NCI-H146 (cell line): ENCODE results near the gene TCF7L2.
"Not testable (repeated sequence)": the region's sequence is repeated elsewhere in the genome, so short reads cannot be mapped to it uniquely, and the experiment has no call there.

Experiments
- DNase-seq: peaks from one replicate; lab custom pipeline; 2025; lab: John Stamatoyannopoulos, UW

TCF7L2 gene

DNA sequence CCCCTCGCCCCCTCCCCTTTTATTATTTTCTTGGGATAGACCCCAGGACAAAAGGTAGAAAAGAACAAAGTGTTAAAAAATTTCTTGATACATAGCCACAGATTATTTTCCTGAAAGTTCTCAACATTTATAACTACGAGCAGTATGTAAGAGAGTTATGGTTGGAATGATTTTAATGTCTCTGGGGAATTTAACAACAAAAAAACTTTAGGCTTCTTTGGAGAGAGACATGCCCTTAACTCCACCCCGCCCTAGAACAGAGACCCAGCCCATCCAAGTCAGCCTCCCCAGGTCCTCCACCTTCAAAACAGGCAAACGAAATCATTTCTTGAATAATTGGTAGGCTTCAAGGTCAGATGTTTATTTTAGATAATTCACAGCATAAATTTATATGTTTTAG, 97.1 kb downstream of the TCF7L2 start:
- DNase-seq = no peak

DNA sequence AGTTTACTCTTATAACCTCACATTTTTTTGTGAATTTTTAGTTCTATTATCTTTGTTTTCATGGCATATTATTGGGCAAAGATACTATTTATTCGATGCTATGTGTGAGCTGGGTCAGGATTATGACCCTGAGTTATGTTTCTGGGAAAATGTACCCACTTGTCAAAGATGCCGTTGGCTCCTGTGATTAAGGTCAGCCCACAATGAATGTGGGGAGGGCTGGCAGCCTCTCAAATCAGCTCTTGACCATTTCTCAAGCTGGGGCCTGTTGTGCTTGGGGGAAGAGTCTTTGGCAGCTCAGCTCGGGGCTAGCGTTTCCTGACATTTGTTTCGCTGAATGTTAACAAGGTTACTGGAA, 97.5 kb downstream of the TCF7L2 start:
- no peak for DNase-seq

DNA sequence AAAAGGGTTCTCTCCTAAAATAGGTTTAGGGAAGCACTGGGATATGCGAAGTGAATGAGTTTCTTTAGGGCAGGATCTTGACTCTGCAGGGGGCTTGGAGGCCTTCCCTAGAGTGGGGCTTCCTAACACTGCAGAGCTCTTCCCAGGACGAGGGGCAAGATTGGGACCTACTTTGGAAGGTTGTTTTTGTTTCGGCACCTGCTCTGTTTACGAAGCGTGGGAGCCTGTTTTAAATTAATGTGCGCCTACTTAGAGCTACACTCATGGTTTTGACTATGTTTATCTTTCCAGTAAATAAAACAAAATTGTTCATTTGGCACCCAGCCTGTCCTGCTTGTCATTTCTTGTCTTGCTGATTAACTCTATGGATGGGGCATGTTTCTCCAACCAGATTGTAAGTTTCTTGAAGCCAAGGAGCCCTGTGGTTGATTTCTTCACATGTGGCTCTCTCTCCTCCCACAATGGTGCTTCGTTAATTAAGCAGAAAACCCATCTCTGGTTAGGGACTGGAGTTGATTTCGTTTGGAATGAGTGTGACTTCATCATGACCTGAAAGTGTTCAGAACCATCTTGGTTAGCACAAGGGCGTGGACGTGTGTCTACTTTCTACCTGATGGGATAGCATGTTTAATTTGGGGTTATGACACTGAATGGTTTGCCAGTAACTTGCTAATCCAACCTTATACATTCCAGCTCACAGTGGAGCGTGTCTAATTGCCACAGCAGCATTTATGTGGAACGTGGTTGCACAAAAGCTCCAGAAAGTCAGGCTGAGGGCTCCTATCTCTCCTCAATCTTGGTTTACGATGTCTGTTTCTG, 98.1 kb downstream of the TCF7L2 start:
- no peak for DNase-seq

DNA sequence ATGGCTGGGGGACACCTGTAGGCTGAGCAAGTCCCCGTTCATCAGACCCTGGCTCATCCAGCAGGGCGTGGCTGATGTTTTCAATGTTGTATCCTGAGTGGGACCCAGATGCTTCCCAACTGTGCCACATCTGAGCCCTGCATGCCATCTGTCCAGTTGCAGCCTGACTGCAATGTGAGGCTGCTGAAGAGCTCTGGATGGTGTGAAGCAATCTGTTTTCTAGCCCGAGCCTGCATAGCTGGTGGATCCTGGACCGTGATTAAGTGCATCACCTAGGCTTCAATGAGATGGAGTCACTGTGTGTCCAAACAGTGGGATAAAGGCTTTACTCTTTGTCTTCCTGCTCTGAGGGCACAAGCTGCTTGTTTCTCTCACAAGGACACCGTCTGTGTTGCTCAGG, 99.8 kb downstream of the TCF7L2 start:
- no peak for DNase-seq

DNA sequence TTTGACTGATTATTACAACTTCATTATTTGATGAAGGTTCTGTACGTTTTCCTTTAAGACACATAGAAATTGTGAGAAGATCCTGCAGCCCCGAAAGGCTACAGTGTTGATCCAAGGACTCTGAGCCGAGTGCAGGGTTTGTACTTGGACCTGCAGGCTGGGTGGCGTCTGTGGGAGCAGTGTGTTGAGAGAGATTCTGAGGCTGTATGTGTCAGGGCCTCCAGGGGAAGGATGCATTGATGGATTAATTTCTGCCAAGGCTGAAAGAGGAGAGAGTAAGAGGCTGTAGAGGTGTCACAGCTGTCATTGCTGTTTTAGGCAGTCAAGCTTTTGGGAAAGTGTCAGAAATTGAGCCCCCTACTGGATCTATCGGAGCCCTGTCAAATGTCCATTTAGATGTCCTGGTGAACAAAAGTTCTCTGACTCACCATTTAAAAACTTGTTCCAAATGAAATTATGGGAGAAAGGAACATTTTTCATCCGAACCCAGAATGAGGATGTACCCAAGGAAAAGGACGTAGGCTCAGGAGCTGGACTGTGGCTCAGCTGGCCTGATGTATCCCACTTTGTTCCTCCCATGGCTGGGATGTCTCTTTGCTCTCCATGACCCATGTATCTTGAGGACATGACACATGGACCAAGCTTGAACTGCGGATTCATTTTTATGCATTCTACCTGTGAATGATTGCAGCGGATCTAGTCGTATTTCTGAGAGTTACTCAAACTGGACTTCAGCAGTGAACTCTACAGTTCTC, 102.2 kb downstream of the TCF7L2 start:
- DNase-seq = no peak

DNA sequence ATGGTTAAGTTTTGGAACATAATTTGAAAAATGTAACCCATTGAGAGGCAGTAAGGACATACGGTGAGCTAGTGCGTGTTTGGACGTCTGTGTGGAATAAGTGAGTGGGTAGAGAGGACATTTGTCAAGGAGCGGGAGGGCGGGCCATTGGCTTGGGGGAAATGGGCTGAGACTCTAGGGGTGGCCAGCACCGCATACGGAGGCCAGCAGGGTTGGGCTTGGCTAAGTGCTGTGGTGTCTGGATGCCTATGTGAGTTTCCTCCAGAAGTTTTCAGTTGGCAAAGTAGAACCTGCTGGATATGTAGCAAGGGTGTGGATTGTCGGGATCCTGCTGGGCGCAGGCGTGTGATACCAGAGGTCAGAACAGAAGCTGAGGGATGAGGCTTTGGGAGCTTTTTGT, 103.0 kb downstream of the TCF7L2 start:
- DNase-seq = no peak

DNA sequence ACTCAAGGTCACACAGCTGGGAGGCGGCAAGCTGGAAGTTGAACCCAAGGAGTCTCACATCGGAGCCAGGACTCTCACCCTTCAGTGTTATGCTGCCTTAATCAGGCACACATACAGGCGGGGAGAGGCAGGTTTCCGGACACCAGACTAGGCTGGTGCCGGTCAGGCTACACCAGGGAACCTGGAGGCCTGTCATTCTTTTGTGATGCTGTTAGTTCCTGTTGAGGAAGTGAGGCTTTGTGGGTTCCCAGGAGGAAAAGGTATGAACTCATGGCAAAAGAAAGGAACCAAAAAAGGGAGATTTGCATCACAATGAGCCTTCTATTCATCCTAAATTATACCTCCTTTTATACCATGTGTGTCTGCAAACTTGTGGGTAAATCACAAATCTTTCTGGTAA, 103.8 kb downstream of the TCF7L2 start:
- DNase-seq = no peak

DNA sequence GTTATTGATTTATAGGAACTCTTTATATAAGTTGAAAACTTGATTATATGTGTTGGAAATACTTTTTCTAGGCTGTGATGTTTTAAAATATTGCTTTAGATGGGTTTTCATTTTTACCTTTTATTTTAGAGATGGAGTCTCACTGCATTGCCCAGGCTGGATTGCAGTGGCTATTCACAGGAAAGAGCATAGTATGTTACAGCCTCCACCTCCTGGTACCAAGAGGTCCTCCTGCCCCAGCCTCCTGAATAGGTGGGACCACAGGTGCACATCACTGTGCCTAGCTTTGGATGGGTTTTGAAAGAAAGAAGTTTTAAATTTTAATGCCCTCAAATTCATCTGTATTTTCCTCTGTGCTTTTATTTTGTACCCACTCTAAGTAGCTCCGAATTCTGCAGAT, 105.4 kb downstream of the TCF7L2 start:
- no peak for DNase-seq

DNA sequence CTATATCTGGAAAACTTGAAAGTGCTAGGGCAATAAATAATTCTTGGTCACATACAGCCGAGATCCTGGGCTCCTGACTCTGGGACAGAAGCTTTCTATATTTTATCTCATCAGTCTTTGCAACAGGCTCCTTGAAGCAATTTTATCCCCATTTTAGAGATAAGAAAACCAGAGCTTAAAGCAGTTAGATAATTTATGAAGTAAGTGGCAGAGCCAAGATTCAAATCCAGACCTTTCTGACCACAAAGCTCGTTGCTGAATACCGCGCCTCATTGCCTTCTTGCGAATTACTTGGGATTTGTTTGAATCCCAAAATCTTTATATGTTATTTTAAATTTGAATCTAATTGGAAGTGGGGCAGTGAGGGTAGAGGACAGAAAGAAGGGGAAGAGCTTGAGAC, 106.0 kb downstream of the TCF7L2 start:
- no peak for DNase-seq

DNA sequence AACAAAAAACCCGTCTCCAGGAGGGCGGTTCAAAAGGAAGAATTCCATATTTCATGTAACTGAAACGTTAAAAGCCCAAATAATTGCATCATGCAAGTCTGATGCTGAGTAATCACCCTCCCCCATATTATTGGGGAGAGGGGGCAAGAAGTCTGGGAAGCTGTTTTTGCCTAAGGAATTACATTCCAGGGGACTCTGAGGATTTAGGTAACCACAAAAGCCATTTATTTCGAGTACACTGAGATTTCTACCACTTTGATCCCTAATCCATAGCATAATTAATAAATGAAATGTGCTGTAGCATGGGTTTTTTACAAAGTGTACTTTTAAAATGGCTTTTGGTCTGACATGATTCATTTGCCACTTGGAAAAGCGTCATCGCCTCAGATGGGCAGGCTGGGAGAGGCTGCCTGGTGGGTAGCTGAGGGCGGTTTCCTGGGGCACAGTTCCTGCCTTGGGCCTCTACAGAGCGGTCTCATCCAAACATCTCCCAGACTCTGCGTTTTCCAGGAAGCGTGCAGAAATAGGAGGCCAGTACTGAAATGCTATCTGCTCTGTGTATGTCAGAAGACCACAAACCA, 106.5 kb downstream of the TCF7L2 start:
- no peak for DNase-seq

DNA sequence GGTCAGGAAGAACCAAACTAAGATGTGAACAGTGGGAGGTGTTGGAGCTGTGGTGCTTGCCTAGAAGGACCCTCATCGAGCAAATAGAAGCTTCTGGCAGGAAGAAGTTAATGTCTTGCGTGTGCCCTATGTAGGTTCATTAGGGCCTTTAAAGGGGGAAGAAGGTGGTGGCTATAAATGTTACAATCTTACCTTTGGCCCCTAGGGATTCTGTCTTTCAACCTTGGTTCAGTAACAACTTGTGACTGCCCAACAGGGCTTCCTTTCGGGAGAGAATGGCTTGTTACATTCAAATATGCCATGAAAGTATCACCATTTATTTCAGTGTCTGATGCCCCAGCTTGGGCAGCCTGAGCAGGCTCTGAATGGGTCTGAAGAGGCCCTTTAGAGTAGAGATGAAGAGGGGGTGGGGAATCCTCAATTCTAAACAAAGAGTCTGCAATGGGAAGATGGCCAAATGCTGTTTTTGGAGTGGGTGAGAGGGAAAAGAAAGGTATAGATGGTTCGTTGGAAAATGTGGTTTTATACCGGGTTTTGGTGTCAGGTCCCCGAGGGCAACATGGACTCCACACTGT, 108.0 kb downstream of the TCF7L2 start:
- DNase-seq = no peak

DNA sequence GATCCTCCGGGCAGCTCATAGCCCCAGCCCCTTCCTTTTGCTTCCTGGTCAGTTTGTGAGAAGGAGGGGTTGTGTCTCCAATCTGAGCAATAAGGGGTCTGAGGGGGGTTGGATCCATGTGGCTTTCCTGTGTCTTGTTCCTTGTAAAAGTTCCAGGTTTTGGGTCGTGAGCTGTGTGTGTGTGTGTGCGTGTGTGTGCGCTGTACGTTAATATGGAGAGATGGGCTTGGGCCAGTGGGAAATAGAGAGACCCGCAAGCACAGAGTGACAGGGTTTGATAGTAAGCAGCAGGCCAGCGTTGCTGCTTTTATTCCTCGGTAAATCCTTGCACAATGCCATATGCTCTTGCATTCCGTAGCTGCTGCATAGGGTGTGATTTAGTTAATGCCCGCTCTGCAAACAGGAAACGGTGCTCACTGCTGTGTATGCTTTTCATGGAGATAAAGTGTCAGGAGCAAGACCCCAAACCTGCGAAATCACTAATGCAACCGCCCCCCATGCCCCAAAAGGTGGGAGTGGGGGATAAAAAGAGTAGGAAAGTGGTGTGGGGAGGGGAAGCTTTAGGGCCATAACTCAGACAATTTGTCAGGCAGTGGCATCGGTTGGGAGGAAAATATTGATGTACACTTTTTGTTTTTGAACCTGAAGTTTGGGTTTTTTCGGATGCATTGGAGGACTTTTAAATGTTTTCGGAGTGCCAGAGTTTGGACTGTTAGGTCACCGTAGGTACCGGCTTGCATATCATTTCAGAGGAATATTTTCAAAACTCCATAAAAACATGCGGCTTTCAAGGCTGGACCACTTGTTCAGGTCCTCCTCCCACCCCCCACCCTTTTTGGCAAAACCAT, 108.7 kb downstream of the TCF7L2 start:
- no peak for DNase-seq

DNA sequence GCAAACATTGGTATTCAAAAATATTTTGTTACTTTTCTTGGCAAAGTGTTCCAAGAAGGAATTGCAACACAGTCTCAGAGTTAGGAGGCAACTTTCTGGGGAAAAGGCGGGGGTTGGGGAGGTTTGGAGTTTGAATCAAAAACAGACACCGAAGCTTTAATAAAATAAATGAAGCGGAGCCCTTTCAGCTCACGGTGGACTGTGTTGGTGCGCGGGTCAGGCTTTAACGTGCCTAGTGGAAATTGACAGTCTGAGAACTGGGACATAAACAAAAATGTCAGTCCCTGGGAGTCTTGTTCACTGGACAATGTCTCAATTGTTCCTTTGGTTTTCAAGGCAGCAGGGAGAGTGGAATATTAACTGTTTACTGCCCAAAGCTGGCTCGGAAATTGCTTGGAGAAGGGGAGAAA, 109.3 kb downstream of the TCF7L2 start:
- DNase-seq = no peak

DNA sequence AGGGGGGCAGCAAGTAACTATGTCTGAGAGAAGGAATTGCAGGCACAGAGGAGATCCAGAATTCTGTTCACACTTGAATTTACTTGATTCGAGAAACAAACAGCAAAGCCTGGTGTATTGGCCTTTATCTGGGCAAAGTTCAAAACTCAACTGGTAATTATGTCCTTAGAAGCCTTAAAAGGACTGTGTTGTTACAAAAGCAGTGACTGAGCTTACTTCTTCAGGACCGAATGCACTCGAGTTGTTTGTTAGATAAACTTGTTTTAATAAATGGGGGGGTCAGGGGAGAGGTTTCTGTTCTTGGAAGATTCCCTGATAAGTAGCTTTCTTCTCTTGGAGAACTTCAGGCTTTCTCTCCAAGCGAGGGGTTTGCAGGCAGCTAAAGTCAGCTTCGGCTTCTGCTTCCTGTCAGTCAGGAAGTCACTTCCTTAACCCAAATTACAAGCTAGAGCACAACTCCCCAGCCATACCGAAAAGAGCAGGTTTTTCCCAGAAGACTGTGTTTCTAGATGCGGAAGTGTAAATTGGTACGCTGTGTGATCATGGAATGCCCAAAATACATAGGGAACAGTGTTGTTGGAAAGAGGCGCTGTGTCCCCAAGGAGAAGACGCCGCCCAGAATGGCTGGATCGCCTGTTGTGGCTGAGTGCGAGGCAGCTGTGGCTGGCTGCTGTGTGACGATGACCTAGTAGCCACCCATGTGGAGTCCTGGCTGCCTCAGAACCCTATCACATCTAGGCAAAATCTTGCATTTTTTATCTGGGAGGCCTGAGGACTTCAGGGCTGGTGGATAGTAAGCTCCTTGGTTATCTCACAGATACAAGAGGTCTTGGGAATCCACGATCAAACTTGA, 110.4 kb downstream of the TCF7L2 start:
- no peak for DNase-seq

DNA sequence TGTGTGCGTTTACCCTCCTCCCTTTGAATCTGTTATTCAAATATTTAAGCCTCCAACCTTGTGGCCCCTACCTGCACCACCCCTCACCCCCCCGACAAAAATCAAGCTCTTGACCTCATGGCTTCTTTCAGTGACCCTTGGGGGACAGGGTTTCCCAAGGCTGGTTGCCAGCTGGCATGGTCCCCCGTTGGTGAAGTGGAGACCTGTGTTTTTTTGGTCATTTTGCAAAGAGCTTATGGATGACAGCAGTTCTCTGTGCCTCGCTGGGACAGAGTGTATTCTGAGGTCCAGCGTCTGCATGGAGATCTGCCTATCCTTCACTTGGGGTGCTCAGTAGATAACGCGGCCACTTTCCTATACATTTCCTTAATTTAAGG, 111.0 kb downstream of the TCF7L2 start:
- no peak for DNase-seq

DNA sequence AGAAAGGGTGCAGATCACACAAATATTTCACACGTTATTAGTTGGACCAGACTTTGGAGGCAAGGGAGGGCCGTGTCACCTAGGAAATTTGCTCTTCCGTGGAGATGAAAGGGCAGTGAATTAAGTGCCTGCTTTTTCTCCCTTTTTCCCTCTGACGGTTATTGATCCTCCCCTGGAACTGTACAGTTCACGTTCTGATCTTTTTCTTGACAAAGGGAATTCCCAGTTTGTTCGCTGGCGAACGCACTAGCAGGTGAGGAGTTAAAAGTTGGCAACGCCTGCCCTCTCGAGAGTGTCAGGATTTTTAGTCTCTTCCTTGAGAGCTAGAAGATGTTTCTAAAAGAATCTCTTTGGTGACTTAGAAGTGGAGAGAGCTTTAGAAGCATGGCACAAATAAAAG, 111.5 kb downstream of the TCF7L2 start:
- DNase-seq = no peak

DNA sequence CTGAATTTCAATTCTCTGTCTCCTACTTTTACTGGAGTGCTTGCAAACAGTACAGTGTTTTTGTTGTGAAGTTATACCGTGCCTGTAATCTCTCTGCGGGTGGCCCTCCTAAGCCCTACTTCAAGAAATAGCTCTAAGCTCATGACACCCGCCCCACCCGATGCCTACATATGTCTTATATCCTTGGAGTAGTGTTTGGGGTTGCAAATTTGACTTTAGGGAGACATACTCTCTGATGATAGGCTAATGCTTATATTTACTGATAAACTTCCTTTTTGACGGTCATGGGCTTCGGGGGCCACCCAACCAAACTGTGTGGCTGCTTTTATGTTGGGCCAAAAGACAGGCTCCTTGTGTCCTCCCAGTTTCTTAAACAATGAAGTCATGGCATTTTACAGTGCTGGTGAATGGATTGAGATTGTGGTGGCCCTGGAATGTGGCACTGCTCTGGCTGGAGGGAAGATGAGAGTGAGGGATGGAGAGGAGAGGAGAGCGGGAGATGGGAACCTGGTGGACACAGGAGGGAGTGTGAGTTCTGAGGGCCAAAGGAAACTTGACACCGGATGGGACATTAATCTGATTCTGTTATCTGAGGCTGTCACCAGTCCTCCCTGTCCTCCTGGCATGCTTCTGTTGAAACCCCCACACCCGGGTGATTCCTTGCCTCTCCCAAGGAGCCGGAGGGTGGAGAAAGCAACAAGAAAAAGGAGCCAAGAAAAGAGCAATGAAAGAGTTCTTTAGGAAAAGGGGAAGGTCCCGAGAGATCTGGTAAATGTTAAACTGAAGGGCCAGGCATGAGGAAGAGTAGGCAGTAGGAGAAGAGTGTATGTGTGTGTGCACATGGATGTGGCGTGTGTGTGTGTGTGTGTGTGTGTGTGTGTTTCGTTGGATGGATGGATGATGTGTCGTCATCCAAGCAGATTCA, 113.3 kb downstream of the TCF7L2 start:
- no peak for DNase-seq

DNA sequence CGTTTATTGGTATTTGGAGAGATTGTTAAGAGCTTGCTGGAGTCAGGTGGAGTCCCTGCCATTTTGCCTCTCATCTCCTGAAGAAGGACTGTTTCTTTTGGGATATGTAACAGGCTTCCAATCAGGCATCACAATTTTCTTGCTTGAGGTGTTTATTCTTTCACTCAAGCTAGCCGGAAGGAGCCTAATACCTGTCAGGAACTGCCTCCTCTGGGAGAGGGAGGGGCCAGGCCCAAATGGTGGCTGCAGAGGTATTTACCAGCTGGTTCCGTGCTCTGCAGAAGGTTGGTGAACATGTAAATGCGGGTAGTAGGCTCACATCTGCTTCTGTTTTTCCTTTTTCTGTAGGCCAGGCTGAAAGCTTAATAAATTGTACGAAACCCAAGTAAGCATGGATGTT, 114.0 kb downstream of the TCF7L2 start:
- DNase-seq = no peak

DNA sequence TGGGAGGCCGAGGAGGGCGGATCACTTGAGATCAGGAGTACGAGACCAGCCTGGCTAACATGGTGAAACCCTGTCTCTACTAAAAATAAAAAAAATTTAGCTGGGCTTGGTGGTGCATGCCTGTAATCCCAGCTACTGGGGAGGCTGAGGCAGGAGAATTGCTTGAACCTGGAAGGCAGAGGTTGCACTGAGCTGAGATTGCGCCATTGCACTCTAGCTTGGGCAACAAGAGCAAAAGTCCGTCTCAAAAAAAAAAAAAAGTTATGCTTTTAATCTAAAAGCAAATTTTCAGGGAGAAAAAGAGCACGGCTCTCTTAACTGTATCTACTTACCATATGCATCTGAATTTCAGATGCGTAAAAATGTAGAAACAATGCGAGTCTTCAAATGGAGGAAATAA, 116.1 kb downstream of the TCF7L2 start:
- not testable (repeated sequence) for DNase-seq
